Activated effector memory CD4-positive, alpha-beta T cell treated with anti-CD3 and anti-CD28 coated beads, Interleukin-2, amount 50 U/mL, for 16 hours (primary cell): Measurements from ENCODE around the gene SRGAP3.

Experiments
- DNase-seq: peaks from one replicate; pipeline ENCODE4 v3.0.0-alpha.2; 2020

The SRGAP3 gene

DNA sequence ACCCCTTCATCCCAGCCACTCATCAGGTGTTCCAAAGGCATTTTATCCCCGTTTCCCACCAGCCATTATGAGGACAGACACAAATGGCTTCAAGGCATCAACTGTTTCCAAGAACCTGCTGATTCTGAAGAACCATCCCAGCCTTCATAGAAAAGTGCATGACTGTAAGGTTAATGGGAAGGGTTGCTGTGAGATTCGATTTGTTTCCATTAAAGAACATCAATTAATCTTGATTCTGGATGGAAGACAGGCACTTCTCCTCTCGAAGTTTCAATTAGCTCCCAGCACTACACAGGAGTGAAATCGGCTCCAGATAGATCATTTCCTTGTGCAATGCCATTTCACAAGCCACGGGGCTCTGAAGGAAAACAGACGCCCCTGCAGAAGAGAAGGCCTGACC lies 25.8 kb downstream of the SRGAP3 start:
- DNase-seq = no peak

DNA sequence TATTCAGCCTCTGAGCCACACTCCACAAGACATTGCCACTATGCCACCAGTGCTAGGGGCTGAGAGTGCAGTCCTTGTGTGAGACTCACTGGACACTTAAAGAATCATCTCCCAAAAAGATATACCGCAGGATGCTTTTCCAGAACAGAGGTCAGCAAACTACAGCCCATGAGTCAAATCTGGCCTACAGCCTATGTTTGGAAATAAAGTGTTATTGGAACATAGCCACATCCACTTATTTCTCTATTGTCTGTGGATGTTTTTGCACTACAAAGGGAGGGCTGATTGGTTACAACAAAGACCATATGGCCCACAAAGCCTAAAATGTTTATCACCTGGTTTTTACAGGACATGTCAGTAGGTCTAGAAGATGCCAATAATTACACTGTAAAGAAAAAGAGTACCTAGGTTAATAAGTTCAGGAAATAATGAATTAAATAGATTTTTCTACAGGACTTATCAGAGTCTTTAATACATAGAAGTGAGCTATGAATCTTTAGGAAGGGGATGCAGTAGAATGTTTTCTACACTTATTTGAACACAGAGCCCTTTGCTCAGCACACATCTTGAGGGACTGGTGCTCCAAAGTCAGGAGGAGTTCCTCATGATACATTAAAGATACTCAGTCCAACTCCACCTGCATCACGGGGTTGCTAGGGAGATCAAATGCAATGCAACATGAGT lies 26.3 kb downstream of the SRGAP3 start:
- DNase-seq = no peak

DNA sequence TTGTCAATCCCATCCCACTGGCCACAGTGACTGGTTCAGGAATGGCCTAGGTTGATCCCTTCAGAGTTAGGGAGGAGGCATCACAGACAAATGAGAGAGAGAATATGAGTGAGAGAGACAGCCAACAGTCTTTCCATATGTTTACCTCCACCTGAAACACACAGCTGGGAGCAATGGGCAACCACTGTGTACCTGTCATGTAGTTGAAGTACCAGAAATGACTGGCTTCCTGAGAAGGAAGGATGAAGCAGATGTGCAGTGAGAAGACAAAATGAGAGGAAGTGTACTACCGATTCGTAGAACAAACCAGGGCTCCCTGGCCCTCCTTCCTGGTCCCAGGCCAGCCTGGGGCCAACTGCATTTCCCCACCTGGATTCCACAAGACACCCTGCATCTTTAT lies 27.4 kb downstream of the SRGAP3 start:
- DNase-seq = no peak

GRCh38 chr3:9218514-9218846 lies 31.0 kb downstream of the SRGAP3 start:
- DNase-seq = no peak

GRCh38 chr3:9217784-9218513 lies 31.5 kb downstream of the SRGAP3 start:
- no peak for DNase-seq

GRCh38 chr3:9216736-9217135 lies 32.7 kb downstream of the SRGAP3 start:
- no peak for DNase-seq

- no peak for DNase-seq
These were observed 34.8 kb downstream of the SRGAP3 start for GRCh38 chr3:9214599-9214998.

DNA sequence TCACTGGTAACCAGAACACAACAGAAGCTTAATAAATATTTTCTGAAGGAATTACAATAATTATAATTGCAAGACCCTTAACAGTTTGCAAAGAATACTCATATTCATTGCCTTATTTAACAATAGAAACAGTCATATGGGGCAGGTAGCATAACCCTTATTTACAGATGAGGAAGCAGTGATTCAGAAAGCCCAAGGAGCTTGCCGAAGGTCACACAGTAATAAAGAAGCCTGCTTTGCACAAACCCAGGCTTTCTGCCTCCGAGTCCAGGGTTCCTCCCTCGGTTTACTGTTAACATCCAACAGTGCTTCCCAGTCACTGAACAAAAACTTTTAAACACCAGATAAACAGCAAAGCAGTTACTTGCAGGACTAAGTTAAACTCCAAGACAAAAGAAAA lies 35.3 kb downstream of the SRGAP3 start:
- no peak for DNase-seq

DNA sequence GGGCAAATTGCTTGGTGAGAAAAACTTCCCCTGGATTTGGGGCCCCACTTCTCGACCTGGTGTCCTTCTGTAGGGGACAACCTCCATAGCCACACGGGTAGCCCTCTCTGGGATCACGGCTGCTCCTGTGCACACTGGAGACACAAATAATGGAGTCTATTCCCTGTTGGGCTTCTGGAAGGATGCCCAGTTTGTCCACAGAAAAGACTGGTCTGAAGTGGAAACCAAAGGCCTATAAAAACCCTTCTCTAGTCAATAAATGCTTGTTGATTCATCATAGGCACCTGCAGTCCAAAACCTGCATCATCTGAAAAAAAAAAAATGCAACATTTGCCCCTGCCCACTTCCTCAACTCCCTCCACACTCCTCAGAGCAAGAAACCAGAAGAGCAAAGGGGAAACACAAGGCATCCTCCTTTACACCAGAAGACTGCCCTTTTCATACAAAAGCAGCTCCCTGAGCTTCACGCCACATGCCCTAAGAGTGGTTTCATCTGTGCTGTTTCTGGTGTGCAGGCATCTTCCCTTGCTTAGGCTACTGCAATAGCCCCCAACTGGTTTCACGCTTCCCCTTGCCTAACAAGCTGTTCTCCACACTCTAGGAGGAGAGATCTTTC lies 36.3 kb downstream of the SRGAP3 start:
- no peak for DNase-seq

DNA sequence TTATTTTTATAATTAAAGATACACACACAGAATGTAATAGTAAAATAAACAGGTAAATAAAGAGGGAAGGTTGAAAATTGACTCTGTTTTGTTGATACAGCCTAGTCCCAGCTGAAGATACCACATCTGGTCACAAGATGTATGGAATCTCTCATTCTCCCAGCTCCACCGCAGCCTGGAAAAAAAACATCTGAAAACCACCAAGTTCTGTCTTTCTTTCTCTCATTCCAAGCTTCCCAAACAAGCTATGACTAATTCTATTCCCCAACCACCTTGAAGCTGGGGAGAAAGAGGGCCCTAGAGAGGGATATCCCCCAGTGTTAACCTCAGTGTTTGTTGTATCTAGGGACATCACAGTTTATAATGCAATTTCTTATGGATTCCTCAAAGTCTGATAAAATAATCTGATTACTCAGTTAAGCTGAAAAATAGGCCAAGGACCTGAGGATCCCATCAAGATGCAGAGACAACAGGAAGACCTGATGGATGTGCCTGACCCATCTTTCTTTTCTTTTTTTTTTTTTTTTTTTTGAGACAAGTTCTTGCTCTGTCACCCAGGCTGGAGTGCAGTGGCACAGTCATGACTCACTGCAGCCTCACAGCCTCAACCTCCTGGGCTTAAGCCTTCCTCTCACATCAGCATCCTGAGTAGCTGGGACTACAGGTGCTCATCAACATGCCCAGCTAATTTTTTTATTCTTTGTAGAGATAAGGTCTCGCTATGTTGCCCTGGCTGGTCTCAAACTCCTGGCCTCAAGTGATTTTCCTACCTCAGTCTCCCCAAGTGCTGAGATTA lies 38.1 kb downstream of the SRGAP3 start:
- no peak for DNase-seq

DNA sequence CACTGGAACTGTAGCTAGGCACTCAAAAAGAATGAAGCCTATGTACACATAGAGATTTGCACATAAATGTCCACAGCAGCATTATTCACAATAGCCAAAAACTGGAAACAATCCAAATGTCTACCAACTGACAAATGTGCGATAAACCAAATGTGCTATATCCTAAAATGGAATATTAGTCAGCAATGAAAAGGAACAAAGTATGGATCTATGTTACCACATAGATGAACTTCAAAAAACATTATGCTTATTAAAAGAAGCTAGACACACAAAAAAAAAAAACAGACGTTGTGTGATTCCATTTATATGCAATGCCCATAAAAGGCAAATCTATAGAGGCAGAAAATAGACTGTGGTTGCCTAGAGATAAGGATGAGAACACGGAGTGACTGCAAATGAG lies 39.7 kb downstream of the SRGAP3 start:
- DNase-seq = no peak

GRCh38 chr3:9208605-9209152 lies 40.8 kb downstream of the SRGAP3 start:
- no peak for DNase-seq

GRCh38 chr3:9207116-9207763 lies 42.2 kb downstream of the SRGAP3 start:
- no peak for DNase-seq

DNA sequence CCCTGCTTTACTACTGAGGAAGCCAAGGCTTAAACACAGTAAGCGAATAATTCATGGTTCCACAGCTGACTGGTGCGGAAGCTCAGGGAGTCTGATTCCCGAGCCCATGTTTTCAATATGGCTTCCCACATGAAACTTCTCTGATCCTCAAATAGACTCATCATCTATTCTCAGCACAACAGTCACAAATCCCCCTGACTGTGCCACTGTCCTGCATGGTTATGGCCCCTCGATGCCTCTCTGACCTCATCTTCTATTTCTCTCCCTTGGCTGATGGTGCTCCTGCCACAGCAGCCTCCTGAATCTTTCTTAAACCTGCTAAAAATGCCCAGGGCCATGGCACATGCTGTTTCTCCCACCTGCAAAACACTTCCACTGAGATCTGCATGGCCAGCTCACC lies 43.2 kb downstream of the SRGAP3 start:
- DNase-seq = no peak

DNA sequence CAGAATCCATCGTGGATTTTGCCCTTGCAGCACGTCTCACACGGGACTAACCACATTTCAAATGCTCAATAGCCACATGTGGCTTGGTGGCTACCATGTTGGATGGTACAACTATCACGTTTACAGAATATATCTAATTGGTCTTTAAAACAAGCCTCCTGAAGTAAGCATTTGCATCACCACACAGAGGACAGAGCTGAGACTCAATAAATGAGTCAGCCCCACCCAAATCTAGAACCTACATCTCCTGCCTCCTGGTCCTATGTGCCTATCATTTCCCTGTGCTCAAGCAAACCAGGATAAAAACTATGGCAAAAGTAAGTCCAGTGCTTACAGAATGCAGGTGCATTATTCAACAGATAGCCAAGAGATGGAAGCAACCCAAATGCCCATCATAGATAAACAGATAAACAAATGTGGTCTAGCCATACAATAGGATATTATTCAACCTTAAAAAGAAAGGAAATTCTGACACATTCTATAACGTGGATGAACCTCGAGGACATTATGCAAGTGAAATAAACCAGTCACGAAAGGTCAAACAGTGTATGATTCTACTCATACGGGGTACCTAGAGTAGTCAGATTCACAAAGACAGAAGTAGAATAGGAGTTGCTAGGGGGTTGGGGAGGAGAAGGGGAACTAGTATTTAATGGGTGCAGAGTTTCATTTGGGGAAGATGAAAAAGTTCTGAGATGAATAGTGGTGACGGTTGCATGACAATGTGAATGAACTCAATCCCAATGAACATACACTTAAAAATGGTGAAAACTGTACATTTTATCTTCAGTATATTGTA lies 43.9 kb downstream of the SRGAP3 start:
- no peak for DNase-seq

GRCh38 chr3:9204253-9204992 lies 45.0 kb downstream of the SRGAP3 start:
- no peak for DNase-seq

- no peak for DNase-seq
These were observed 46.1 kb downstream of the SRGAP3 start for GRCh38 chr3:9203317-9203716.

GRCh38 chr3:9202546-9202945 lies 46.9 kb downstream of the SRGAP3 start:
- no peak for DNase-seq

DNA sequence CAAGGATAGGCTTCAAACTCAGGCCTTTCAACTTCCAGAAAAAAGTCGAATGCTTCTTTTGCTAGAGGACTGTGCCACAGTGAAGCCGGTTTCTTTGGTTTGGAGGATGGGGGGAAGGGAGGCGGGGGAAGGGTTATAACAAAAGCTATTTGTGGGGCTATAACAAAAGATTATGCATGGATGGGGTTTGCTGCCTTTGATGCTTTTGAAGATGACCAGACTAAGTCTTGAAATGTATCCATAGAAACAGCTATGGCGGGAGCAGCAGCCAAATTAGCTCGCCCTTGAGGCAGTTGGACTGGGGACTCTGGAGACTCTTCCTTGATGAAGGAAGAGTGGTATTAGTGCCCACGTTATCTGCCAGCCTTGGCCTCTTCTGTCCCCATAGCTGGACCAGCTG lies 47.5 kb downstream of the SRGAP3 start:
- no peak for DNase-seq

- DNase-seq = no peak
These were observed 48.2 kb downstream of the SRGAP3 start for GRCh38 chr3:9201266-9201665.

GRCh38 chr3:9199775-9200174 lies 49.7 kb downstream of the SRGAP3 start:
- no peak for DNase-seq
